Measurements from ENCODE around the gene RNASET2.

GRCh38 chr6:166935353-166935752 lies 21.0 kb downstream of the RNASET2 start:
- no peak for TF ChIP-seq EP300 (IDR thresholded peaks at IDR 0.05; ENCODE audit: low read depth)
- TF ChIP-seq POLR2AphosphoS5 (IDR thresholded peaks at IDR 0.05) = no peak
